Fibroblast of the aortic adventitia (primary cell): Measurements from ENCODE around the gene MRPL14. TPM values are rescaled to one million over a fixed set of nuclear protein-coding genes. Genes with fewer than 3 reads are reported as not detected.

ENCODE experiments used
- DNase-seq: peaks from one replicate; pipeline ENCODE4 v3.0.0-alpha.2; 2010; ENCODE audit warnings: low read depth
- H3K4me3 ChIP-seq: 2 replicates; pipeline ENCODE4 v1.5.1; 2011; ENCODE audit warnings: low read depth, mild to moderate bottlenecking, control low read depth, low read length, moderate library complexity
- total RNA-seq: library from RNA; depleted of rRNA; stranded (reverse); fragments of >200 nt; gene quantifications from 2 replicates; pipeline ENCODE4 v1.2.3, GENCODE V29; 2012; ENCODE audit warnings: low replicate concordance
- TF ChIP-seq, protein P1 (sequence below): IDR thresholded peaks from 2 replicates; pipeline ENCODE4 v1.5.1; 2011; ENCODE audit warnings: mild to moderate bottlenecking, low read length, control low read depth, inconsistent platforms; ENCODE audit not compliant: insufficient read depth

The MRPL14 gene
- total RNA-seq, 1 donor = 34.5 TPM

- peak overlapping the region; percentile 82 for H3K4me3 ChIP-seq
- TF ChIP-seq, protein P1, sequence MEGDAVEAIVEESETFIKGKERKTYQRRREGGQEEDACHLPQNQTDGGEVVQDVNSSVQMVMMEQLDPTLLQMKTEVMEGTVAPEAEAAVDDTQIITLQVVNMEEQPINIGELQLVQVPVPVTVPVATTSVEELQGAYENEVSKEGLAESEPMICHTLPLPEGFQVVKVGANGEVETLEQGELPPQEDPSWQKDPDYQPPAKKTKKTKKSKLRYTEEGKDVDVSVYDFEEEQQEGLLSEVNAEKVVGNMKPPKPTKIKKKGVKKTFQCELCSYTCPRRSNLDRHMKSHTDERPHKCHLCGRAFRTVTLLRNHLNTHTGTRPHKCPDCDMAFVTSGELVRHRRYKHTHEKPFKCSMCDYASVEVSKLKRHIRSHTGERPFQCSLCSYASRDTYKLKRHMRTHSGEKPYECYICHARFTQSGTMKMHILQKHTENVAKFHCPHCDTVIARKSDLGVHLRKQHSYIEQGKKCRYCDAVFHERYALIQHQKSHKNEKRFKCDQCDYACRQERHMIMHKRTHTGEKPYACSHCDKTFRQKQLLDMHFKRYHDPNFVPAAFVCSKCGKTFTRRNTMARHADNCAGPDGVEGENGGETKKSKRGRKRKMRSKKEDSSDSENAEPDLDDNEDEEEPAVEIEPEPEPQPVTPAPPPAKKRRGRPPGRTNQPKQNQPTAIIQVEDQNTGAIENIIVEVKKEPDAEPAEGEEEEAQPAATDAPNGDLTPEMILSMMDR = no peak
- DNase-seq = peak; percentile 67
Measured at GRCh38 chr6:44126320-44127149, 717 bp downstream of the MRPL14 start.

DNA sequence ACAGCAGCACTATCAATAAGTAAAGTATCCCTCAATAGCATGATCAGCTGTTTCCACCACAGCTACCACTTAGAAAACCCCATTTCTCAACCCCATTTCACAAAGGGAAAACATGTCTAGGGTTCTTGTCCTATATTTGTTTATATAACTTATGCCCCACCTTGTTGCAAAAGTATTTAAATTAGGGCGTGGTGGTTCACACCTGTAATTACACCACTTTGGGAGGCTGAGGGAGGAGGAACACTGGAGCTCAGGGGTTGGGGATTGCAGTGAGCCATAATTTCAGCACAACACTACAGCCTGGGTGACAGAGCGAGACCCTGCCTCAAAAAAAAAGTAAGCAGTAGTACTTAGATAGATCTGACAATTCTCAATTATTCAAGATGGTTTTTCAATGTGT, 3.7 kb downstream of the MRPL14 start:
- DNase-seq = no peak
- TF ChIP-seq, protein P1 = no peak
- H3K4me3 ChIP-seq = no peak overlapping the region

DNA sequence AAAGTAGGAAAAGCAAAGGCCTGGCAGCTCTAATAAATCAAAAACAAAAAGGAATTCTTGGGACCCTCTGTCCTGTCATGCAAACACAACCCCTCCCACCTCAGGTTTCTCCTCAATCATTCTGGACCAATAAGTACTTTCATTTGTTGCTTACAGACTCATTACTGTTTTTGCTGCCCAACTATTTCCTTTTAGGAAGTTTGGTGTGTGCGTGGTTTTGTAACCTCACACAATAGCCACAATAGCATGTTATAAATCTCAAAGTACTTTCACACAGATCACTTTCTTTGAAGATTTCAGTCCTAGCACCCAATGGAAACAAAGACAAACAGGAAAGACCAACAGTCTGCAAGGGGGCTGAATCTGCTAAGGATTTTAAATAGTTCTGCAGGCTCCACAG, 4.5 kb downstream of the MRPL14 start:
- DNase-seq = peak; percentile 52
- TF ChIP-seq, protein P1 = no peak
- H3K4me3 ChIP-seq = no peak overlapping the region

GRCh38 chr6:44120692-44121443, 6.4 kb downstream of the MRPL14 start:
- no peak for DNase-seq
- TF ChIP-seq, protein P1 = no peak
- H3K4me3 ChIP-seq = no peak overlapping the region

- DNase-seq = peak; percentile 59
- H3K4me3 ChIP-seq = no peak overlapping the region
- TF ChIP-seq, protein P1 = no peak
Measured at GRCh38 chr6:44119704-44120262, 7.5 kb downstream of the MRPL14 start.

DNA sequence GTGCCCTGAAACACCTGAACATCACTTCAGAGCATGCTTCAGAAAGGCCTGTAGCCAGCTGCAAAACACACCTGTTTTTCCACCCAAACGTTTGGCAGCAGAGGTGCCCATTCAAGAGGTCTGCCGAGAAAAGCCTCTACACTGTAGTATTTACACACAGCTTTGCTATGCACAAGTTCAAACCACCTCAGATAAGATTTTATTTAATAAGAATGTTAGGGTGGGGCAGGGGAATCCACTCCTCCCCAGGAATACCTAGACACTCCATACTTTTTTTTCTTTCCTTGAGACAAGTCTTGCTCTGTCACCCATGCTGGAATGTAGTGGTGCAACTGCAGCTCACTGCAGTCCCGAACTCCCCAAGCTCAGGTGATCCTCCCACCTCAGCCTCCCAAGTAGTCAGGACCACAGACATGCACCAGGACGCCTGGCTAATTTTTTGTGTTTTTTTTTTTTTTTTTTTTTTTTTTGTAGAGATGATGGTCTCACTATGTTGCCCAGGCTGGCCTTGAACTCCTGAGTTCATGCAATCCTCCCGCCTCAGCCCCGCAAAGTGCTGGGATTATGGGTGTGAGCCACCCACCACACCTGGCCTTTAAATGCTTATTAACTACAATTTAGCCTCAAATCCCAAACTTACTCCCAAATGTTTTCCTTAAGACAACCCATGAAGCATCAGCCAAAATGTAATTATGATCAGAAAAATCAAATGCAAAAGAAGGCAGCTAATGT, 9.7 kb downstream of the MRPL14 start:
- TF ChIP-seq, protein P1 = no peak
- no peak for DNase-seq
- no peak overlapping the region for H3K4me3 ChIP-seq
